GM10248 (cell line): ENCODE measurements around the gene SERINC5.
"Not testable (repeated sequence)": the region's sequence is repeated elsewhere in the genome, so short reads cannot be mapped to it uniquely, and the experiment has no call there.

Source experiments
- CTCF ChIA-PET: fragments of 300-600 bp; sonication (Branson Sonifier 250); formaldehyde crosslinking; extraction: SDS; loops from one replicate; lab custom pipeline; 2021; ENCODE audit warnings: antibody characterized with exemption; lab: Yijun Ruan, JAX
- POLR2A ChIA-PET: fragments of 350-650 bp; sonication (Branson Sonifier 250); formaldehyde crosslinking; extraction: SDS; loops from one replicate; lab custom pipeline; 2020; ENCODE audit warnings: antibody characterized with exemption; lab: Yijun Ruan, JAX
- DNase-seq: peaks from one replicate; pipeline ENCODE4 v3.0.0; 2012; ENCODE audit errors: extremely low spot score
- TF ChIP-seq, protein P1 (sequence below): IDR thresholded peaks from 2 replicates; pipeline ENCODE4 v1.5.1; 2012; ENCODE audit warnings: mild to moderate bottlenecking, low read depth; ENCODE audit errors: extremely low read depth, missing control alignments, control extremely low read depth

SERINC5 gene

GRCh38 chr5:80184235-80185023 is 71.4 kb downstream of the SERINC5 start:
- DNase-seq = no peak
- ChIA-PET POLR2A (no interaction called here), CTCF (interaction anchor here (1.1 to 1.6 kb wide), 2 partner anchors 8 to 14 kb away, joined by 3 read pairs; no protein-coding TSS in a partner anchor)
- TF ChIP-seq, protein P1, sequence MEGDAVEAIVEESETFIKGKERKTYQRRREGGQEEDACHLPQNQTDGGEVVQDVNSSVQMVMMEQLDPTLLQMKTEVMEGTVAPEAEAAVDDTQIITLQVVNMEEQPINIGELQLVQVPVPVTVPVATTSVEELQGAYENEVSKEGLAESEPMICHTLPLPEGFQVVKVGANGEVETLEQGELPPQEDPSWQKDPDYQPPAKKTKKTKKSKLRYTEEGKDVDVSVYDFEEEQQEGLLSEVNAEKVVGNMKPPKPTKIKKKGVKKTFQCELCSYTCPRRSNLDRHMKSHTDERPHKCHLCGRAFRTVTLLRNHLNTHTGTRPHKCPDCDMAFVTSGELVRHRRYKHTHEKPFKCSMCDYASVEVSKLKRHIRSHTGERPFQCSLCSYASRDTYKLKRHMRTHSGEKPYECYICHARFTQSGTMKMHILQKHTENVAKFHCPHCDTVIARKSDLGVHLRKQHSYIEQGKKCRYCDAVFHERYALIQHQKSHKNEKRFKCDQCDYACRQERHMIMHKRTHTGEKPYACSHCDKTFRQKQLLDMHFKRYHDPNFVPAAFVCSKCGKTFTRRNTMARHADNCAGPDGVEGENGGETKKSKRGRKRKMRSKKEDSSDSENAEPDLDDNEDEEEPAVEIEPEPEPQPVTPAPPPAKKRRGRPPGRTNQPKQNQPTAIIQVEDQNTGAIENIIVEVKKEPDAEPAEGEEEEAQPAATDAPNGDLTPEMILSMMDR = no peak

DNA sequence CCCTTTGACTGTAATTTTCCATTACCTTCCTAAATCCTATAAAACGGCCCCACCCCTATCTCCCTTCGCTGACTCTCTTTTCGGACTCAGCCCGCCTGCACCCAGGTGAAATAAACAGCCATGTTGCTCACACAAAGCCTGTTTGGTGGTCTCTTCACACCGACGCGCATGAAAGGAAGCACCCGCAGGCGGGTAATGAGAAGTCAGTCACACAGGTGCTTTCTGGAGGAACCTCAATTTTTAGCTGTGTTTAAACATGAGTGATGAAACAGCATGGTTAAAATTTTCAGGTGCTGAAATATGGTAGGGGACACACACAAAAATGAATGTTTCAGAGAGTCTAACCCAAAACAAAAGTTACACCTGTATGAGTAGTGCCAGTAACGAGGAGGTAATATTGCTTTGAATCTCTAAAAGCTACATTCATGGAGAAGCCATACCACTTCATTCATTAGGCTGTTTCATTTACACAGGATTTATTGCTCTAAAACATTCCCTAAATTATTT is 72.1 kb downstream of the SERINC5 start:
- DNase-seq, POLR2A ChIA-PET: not testable (repeated sequence)
- CTCF ChIA-PET = interaction anchor here (1.3 kb wide), 1 partner anchor 12 kb away, joined by 4 read pairs; no protein-coding TSS in a partner anchor

- no peak for DNase-seq
- POLR2A ChIA-PET = no interaction called here
- TF ChIP-seq, protein P1 = no peak
- CTCF ChIA-PET = interaction anchor here (1.2 to 1.5 kb wide), 3 partner anchors 12 to 99 kb away, joined by 3 to 4 read pairs (median 3); no protein-coding TSS in a partner anchor
Observed at GRCh38 chr5:80182809-80183580, 72.9 kb downstream of the SERINC5 start.

DNA sequence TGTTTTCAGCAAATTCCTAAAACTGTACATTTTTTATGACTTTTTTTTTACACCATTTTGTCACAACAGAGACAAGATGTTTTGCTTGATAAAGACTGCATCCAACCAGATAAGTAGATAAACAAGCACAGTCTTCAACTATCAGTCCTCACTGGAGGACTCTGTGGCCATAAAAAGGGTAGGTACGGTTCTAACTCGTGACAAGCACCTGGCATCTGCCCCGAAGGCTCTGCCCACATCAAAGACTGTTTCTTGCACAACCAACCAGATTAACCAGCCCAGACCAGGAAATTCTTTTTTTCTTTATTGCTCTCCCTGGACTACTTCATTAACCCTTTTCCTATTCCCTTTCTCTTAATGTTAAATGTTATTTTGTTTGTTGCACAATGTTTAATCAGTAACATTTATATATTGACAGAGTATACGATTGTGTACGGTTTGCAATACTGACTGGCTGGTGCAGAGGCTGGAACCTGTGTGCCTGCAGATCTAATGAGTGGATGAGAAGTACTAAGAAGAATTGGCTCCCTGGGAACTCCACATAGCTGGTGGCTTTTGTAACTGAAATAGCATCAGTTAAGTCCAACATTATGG is 74.1 kb downstream of the SERINC5 start:
- ChIA-PET POLR2A (no interaction called here), CTCF (interaction anchor here (0.8 to 1.5 kb wide), 3 partner anchors 11 to 98 kb away, joined by 3 read pairs; no protein-coding TSS in a partner anchor)
- no peak for DNase-seq
- TF ChIP-seq, protein P1 = no peak

- CTCF ChIA-PET = interaction anchor here (0.8 to 2.1 kb wide), 3 partner anchors 12 to 74 kb away, joined by 3 to 5 read pairs (median 3); no protein-coding TSS in a partner anchor
- TF ChIP-seq, protein P1 = no peak
- POLR2A ChIA-PET = no interaction called here
- DNase-seq = no peak
Observed at GRCh38 chr5:80177236-80177635, 78.6 kb downstream of the SERINC5 start.

DNA sequence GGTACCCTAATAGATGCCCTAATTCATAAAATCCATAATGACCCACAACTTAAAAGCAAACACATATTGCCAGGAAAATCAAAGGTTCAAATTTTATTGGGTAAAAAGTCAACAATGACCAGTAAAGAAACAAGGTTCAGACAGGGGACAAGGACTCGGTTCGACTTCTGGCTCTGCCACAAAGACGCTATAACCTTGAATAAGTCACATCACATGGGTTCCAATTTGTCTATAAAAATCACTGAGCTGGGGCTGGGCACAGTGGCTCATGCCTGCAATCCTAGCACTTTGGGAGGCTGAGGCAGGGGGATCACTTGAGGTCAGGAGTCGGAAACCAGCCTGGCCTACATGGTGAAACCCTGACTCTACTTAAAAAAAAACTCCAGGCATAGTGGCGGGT is 80.5 kb downstream of the SERINC5 start:
- CTCF ChIA-PET = interaction anchor here (1.3 kb wide), 1 partner anchor 132 kb away, joined by 3 read pairs; no protein-coding TSS in a partner anchor
- POLR2A ChIA-PET = no interaction called here
- TF ChIP-seq, protein P1 = no peak
- DNase-seq = no peak
